Measurements from ENCODE around the gene DPYSL5. TPM values are rescaled to one million over a fixed set of nuclear protein-coding genes. Genes with fewer than 3 reads are reported as not detected.

The DPYSL5 gene
- total and polyA plus RNA-seq, 2 of the 8 experiments (the other 6 are each of a cell fraction or from before 2014, with no cell fraction given): 11.9 to 16.4 TPM

GRCh38 chr2:26921323-26921722 is 73.4 kb downstream of the DPYSL5 start:
- no peak for FAIRE-seq
- 94% methylated on average over 5 of the region's 5 CpGs; no CpG with 5 or more reads in 1 of the 2 experiments for WGBS, 2 experiments (ENCODE audit: extremely low coverage in 1 of 2, insufficient coverage in 1 of 2, insufficient read length in 1 of 2, insufficient replicate concordance in 2 of 2, low coverage in 1 of 2, low lambda C conversion rate in 2 of 2, missing lambda C conversion rate in 1 of 2)
- H3K18ac ChIP-seq (ENCODE audit: extremely low read depth, low read length): no peak overlapping the region

More at GRCh38 chr2:26921323-26921722, 73.4 kb downstream of the DPYSL5 start:
- peak in 1 of 2 experiments; percentile 14 for DNase-seq (ENCODE audit: low read depth in 1 of 2, low spot score in 2 of 2)
- Histone ChIP-seq H4K91ac (replicated peaks; ENCODE audit: insufficient read length, low read length) (no peak overlapping the region), H3K36me3 (ENCODE audit: control insufficient read depth in 2 of 4, insufficient read depth in 4 of 4, low read length in 3 of 4) (no peaks in the 10 kb centered on the region), H4K8ac (ENCODE audit: extremely low read depth, insufficient read depth, low read length) (no peak overlapping the region), H2AFZ (ENCODE audit: low read length) (no peak overlapping the region), H3K79me2 (ENCODE audit: control insufficient read depth in 1 of 2, insufficient read depth in 2 of 2, low read length in 2 of 2) (no peaks in the 10 kb centered on the region), H2AK5ac (ENCODE audit: low read depth, low read length) (no peak overlapping the region), H3K4me3 (ENCODE audit: extremely low read depth in 1 of 4, insufficient read depth in 2 of 4, low read depth in 3 of 4, low read length in 4 of 4) (no peak overlapping the region), H3K14ac (ENCODE audit: insufficient read length) (no peak overlapping the region), H3K23ac (ENCODE audit: insufficient read length) (no peak overlapping the region), H3K27ac (ENCODE audit: low read depth, low read length) (no peak overlapping the region), H2BK5ac (ENCODE audit: low read depth, low read length) (no peak overlapping the region), H2BK120ac (replicated peaks; ENCODE audit: low read depth, low read length) (no peak overlapping the region), H3K79me1 (ENCODE audit: low read depth, low read length) (no peaks in the 10 kb centered on the region), H2BK20ac (ENCODE audit: low read length) (no peak overlapping the region), H3K27me3 (replicated peaks in 1 of 4; ENCODE audit: control insufficient read depth in 3 of 4, extremely low read depth in 1 of 4, insufficient read depth in 3 of 4, low read length in 3 of 4) (no peaks in the 10 kb centered on the region), H3K4me2 (ENCODE audit: insufficient read depth in 1 of 2, low read depth in 2 of 2, low read length in 2 of 2) (no peak overlapping the region), H3K9me3 (ENCODE audit: insufficient read depth in 2 of 2, low read depth in 1 of 2, low read length in 1 of 2) (no peaks in the 10 kb centered on the region), H4K5ac (ENCODE audit: insufficient read length, low read depth, low read length) (no peak overlapping the region), H4K20me1 (replicated peaks in 1 of 2; ENCODE audit: control insufficient read depth in 1 of 2, insufficient read depth in 2 of 2, low read length in 2 of 2) (no peaks in the 10 kb centered on the region), H3K56ac (replicated peaks; ENCODE audit: insufficient read length, low read depth, low read length) (no peak overlapping the region), H2BK12ac (ENCODE audit: low read depth, low read length) (no peak overlapping the region), H2BK15ac (ENCODE audit: low read length) (no peak overlapping the region), H3K23me2 (ENCODE audit: low read depth, low read length) (no peaks in the 10 kb centered on the region), H3K4ac (replicated peaks; ENCODE audit: insufficient read length, low read depth, low read length) (no peak overlapping the region), H3K9ac (replicated peaks in 1 of 4; ENCODE audit: extremely low read depth in 1 of 4, low read depth in 3 of 4, low read length in 3 of 4) (no peak overlapping the region), H3K4me1 (replicated peaks in 1 of 4; ENCODE audit: control insufficient read depth in 3 of 4, insufficient read depth in 4 of 4, low read length in 3 of 4) (peaks cover 0 to 8% (median 5%) of the 10 kb centered on the region in 4 experiments; a peak in 5 of 7 replicates)
- POLR2A ChIA-PET (ENCODE audit: partially characterized antibody): interaction anchor here (0.6 kb wide), 1 partner anchor 34 kb away, joined by 3 read pairs; no protein-coding TSS in a partner anchor
- CTCF ChIA-PET (ENCODE audit: partially characterized antibody): interaction anchor here (1.3 to 3.3 kb wide), 12 partner anchors 9 to 84 kb away, joined by 5 to 55 read pairs (median 14); partner anchors contain the start of gene DPYSL5
- no peak for TF ChIP-seq SP1 (IDR thresholded peaks at IDR 0.05; ENCODE audit: low read depth, low read length)
